ENCODE data around the gene LHX3.

DNA sequence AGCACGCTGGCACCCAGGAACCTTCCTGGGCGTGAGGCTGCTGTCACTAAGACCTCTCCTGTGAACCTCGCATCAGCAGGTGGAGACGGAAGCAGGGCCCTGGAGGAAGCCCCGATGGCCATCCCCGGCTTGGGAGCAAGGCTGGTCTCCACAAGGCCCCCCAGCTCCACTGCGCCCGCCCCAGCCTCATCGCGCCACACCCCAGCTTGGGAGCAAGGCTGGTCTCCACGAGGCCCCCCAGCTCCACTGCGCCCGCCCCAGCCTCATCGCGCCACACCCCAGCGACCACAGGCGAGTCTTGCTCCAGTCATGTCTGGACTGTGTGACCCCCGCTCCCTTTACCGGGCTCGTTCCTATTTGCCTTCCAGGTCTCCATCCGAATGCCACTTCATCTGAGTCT lies 29.7 kb upstream of the LHX3 start:
- no peak for TF ChIP-seq POLR2A (IDR thresholded peaks at IDR 0.05)
- TF ChIP-seq POLR2AphosphoS5 (IDR thresholded peaks at IDR 0.05), result no peak

All from breast epithelium (tissue), 3 donors.